Body of pancreas (tissue), 4 donors: Measurements from ENCODE around the gene ARHGEF7.

Experiments used
- CTCF ChIP-seq, 7 experiments: fragments of 450-650 bp in 4 of 7; fragments of 200-600 bp in 3 of 7; sonication (generic) in 3 of 7; IDR thresholded peaks; one replicate each; pipeline ENCODE4 v1.5.1; 2016 to 2019; ENCODE audit warnings: antibody characterized with exemption in 7 of 7
- POLR2A ChIP-seq, 3 donors: fragments of 450-650 bp; IDR thresholded peaks; one replicate each; pipeline ENCODE4 v1.6.1; 2016; ENCODE audit warnings: antibody characterized with exemption in 3 of 3, mild to moderate bottlenecking in 2 of 3

- TF ChIP-seq POLR2A (IDR thresholded peaks at IDR 0.05) (no peak), CTCF (IDR thresholded peaks at IDR 0.05) (no peak)
Measured at GRCh38 chr13:111129465-111130115, 14.5 kb downstream of the ARHGEF7 start.
